ENCODE results near the gene STIP1.

- peak; percentile 42; the same call in 1 of the 2 replicates for TF ChIP-seq CTCF (conservative IDR thresholded peaks at IDR 0.05; ENCODE audit: low read depth, low read length)
- TF ChIP-seq EZH2phosphoT487 (IDR thresholded peaks at IDR 0.05; ENCODE audit: borderline replicate concordance, low read length) = no peak
- TF ChIP-seq EZH2 (IDR thresholded peaks at IDR 0.05; ENCODE audit: low read length, unreplicated experiment) = no peak
Measured at GRCh38 chr11:64148917-64149617, 36.9 kb upstream of the STIP1 start.
